ENCODE results near the gene PTRH2.

DNA sequence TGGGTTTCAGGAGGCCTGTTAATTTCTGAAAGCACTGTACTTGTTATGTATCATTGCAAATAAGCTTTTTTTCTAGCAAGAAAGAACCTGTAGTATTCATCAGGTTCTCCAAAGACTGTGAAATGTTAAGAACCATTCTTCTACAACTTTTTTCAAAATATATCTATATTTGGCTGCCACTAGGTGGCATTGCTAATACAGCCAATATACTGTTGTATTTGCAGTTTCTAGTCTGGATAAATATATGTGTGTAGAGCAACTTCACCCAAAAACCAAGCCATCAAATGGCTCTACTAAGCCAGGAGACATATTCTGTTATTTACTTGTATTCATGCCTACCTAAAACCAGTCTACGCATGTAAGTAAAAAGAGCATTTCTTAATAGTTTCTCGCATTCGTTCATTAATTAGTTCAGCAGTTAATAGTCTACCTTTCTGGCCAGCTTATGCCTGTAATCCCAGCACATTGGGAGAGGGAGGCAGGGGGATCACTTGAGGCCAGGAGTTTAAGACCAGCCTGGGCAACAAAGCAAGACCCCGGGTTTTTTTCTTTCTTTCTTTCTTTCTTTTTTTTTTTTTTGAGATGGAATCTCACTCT is 39.7 kb upstream of the PTRH2 start:
- TF ChIP-seq, protein P1, sequence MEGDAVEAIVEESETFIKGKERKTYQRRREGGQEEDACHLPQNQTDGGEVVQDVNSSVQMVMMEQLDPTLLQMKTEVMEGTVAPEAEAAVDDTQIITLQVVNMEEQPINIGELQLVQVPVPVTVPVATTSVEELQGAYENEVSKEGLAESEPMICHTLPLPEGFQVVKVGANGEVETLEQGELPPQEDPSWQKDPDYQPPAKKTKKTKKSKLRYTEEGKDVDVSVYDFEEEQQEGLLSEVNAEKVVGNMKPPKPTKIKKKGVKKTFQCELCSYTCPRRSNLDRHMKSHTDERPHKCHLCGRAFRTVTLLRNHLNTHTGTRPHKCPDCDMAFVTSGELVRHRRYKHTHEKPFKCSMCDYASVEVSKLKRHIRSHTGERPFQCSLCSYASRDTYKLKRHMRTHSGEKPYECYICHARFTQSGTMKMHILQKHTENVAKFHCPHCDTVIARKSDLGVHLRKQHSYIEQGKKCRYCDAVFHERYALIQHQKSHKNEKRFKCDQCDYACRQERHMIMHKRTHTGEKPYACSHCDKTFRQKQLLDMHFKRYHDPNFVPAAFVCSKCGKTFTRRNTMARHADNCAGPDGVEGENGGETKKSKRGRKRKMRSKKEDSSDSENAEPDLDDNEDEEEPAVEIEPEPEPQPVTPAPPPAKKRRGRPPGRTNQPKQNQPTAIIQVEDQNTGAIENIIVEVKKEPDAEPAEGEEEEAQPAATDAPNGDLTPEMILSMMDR (IDR thresholded peaks at IDR 0.05), result peak; percentile 41 to 68 (median 58)
- no peak for TF ChIP-seq POLR2A (IDR thresholded peaks at IDR 0.05)
- TF ChIP-seq EP300 (IDR thresholded peaks at IDR 0.05), result no peak

Measured in tibial nerve (tissue), 4 donors.